Small intestine (tissue), 7 donors: ENCODE results near the gene CEP41. TPM values are rescaled to one million over a fixed set of nuclear protein-coding genes. Genes with fewer than 3 reads are reported as not detected.

ENCODE experiments used
- DNase-seq, 2 donors: peaks; one replicate each; pipeline versions ENCODE4 v3.0.0 to v3.0.0-alpha.2; 2013
- FAIRE-seq: peaks from 2 replicates; lab custom pipeline; 2012; peaks lifted over from hg19 to GRCh38; lab: Jason Lieb, UNC
- H3K27ac ChIP-seq, 3 donors: one replicate each; pipeline ENCODE4 v1.5.1; 2013; ENCODE audit warnings: low read length in 2 of 3, mild to moderate bottlenecking in 2 of 3, control low read depth in 1 of 3, inconsistent platforms in 1 of 3, low read depth in 1 of 3, moderate library complexity in 1 of 3
- H3K27me3 ChIP-seq, 3 donors: one replicate each; pipeline ENCODE4 v1.6.1; 2013; ENCODE audit warnings: low read length in 3 of 3, inconsistent platforms in 1 of 3; ENCODE audit not compliant: control insufficient read depth in 3 of 3, insufficient read depth in 3 of 3
- H3K36me3 ChIP-seq, 3 donors: one replicate each; pipeline ENCODE4 v1.6.1; 2013; ENCODE audit warnings: low read length in 3 of 3, inconsistent platforms in 1 of 3, low read depth in 1 of 3, mild to moderate bottlenecking in 1 of 3, moderate library complexity in 1 of 3; ENCODE audit not compliant: control insufficient read depth in 3 of 3, insufficient read depth in 2 of 3
- H3K4me1 ChIP-seq, 3 donors: one replicate each; pipeline ENCODE4 v1.6.1; 2013; ENCODE audit warnings: low read length in 2 of 3, inconsistent platforms in 1 of 3, low read depth in 1 of 3, mild to moderate bottlenecking in 1 of 3, moderate library complexity in 1 of 3; ENCODE audit not compliant: control insufficient read depth in 3 of 3, insufficient read depth in 2 of 3
- H3K4me3 ChIP-seq, 3 donors: one replicate each; pipeline ENCODE4 v1.5.1; 2013; ENCODE audit warnings: low read length in 3 of 3, control low read depth in 1 of 3, inconsistent platforms in 1 of 3, low read depth in 1 of 3, mild to moderate bottlenecking in 1 of 3, moderate library complexity in 1 of 3
- H3K9me3 ChIP-seq, 2 donors: one replicate each; pipeline ENCODE4 v1.6.1; 2013; ENCODE audit warnings: low read depth in 1 of 2, low read length in 1 of 2; ENCODE audit not compliant: control insufficient read depth in 2 of 2, insufficient read depth in 1 of 2
- WGBS, 3 donors: extraction: QIAGEN DNeasy Blood & Tissue Kit; methylation state at CpG; one replicate each; pipeline ENCODE4 v1.1.7; 2013; 5-methylcytosine and 5-hydroxymethylcytosine counted together
- polyA plus RNA-seq, 4 donors: library from polyadenylated mRNA; stranded (reverse) in 3 of 4; unstranded in 1 of 4; fragments of 200-250 nt in 3 of 4; fragments of 120-200 nt in 1 of 4; gene quantifications; one replicate each; pipeline versions ENCODE4 v1.2.1 to v1.2.3, GENCODE V29; 2013
- donor health status: healthy with polysubstance abuse.
- donor health status: control.
- donor health status: control.
- donor health status: Bipolar disorder and iron deficiency.
- donor health status: healthy.

CEP41 gene
- polyA plus RNA-seq, 4 donors = 3.0 to 11.8 (median 6.2) TPM; not detected in 1

DNA sequence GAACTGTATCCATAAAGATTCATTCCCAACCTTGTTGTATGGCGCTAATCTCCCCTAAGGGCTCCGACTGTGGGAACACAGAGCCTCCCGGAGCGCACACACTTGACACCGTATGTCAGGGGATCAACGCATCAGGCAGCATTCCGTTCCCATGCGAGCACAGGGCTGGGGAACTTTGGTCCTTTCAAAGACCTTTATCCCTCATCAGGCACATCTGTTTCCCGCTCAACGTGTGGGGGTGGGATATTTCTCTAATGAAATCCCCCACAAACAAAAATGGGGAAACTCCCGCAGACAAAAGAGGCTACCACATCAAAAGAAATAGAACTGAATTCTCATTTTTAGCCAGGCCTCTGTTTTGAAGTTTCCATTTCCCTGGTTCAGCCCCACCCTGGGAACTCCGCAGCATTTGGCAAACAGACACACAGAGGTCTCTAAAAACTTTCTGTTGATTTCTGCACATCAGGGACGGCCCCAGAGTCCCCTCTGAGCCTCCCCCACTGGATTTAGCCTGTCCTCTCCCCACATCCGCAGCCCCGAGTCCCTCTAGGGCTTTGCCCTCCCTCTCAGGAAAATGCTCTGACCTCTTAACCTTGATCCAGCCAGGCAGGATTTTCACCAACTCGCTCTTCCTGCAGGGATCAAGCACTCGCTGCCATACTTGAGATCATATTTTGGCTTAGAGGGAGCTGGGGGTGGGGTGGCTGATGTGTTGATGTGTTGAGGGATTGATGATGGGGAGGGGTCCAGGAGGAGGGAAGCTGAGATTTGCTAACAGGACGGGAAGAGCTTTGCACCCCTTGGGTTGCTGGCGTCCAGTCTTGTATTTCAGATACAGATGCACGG is 89.6 kb downstream of the CEP41 start:
- Histone ChIP-seq H3K4me3 (no peak overlapping the region), H3K36me3 (no peaks in the 10 kb centered on the region), H3K27me3 (peaks cover 0 to 3% (median 0%) of the 10 kb centered on the region in 3 donors), H3K27ac (peak overlapping the region in 2 of 3 donors; percentile 39 to 76), H3K9me3 (no peaks in the 10 kb centered on the region), H3K4me1 (peaks cover 0 to 26% (median 2%) of the 10 kb centered on the region in 3 donors)
- WGBS, 3 donors = 42 to 52% (median 45%) methylated on average over 20 of the region's 20 CpGs
- no peak for FAIRE-seq
- DNase-seq = peak in 1 of 2 donors; percentile 31

GRCh38 chr7:130349911-130350782 is 90.7 kb downstream of the CEP41 start:
- 66 to 75% (median 72%) methylated on average over 16 of the region's 16 CpGs for WGBS, 3 donors
- DNase-seq (no peak), FAIRE-seq (no peak)
- H3K27me3 ChIP-seq = peaks cover 0 to 3% (median 0%) of the 10 kb centered on the region in 3 donors
- peak overlapping the region in 1 of 3 donors; percentile 28 for H3K27ac ChIP-seq
- no peak overlapping the region for H3K4me3 ChIP-seq
- H3K4me1 ChIP-seq = peaks cover 0 to 21% (median 2%) of the 10 kb centered on the region in 3 donors
- H3K36me3 ChIP-seq = no peaks in the 10 kb centered on the region
- no peaks in the 10 kb centered on the region for H3K9me3 ChIP-seq

- Histone ChIP-seq H3K27ac (no peak overlapping the region), H3K27me3 (peaks cover 0 to 3% (median 0%) of the 10 kb centered on the region in 3 donors), H3K36me3 (no peaks in the 10 kb centered on the region), H3K4me3 (no peak overlapping the region), H3K4me1 (peaks cover 0 to 15% (median 2%) of the 10 kb centered on the region in 3 donors), H3K9me3 (peaks cover 0 to under 1% of the 10 kb centered on the region in 2 donors)
- whole genome bisulfite sequencing, 3 donors = 84 to 89% (median 85%) methylated on average over 12 of the region's 12 CpGs
- FAIRE-seq (no peak), DNase-seq (no peak)
These were observed 93.9 kb downstream of the CEP41 start for GRCh38 chr7:130346941-130347340.

DNA sequence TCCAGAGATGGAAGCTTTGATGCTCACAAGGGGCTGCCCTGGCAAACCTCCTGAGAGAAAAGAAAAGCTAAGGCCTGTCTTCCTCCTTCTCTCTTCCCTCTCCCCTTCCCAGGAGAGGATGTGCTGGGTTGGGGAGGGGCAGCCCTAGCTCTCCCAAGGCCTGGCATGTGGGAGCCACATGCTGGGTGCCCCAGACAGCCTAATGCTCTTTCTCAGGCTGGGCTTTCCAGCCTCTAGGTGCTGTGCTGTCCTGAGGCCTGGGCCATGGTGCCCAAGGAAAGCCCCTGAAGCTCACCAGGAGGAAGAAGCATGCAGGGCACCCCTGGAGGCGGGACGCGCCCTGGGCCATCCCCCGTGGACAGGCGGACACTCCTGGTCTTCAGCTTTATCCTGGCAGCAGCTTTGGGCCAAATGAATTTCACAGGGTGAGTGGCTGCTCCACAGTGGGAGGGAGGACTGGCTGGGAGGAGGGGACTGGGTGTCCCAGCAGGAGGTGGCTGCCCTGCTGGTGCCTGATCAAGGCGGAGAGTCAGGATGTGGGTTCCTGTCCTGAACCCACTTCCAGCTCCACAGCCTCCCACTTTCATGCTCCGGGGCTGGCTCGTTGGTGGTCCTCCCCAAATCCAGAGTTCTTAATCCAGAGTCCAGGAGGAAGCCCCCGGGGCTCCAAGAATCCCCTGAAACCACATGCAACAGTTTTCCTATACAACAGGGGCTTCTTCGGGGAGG is 94.5 kb downstream of the CEP41 start:
- DNase-seq (no peak), FAIRE-seq (no peak)
- Histone ChIP-seq H3K27me3 (no peaks in the 10 kb centered on the region), H3K4me1 (peaks cover 0 to 9% (median 0%) of the 10 kb centered on the region in 3 donors), H3K27ac (no peak overlapping the region), H3K9me3 (peaks cover 0 to 4% of the 10 kb centered on the region in 2 donors), H3K4me3 (no peak overlapping the region), H3K36me3 (no peaks in the 10 kb centered on the region)
- 83 to 86% (median 85%) methylated on average over 10 of the region's 10 CpGs for WGBS, 3 donors

GRCh38 chr7:130345725-130346124 is 95.1 kb downstream of the CEP41 start:
- FAIRE-seq (no peak), DNase-seq (no peak)
- Histone ChIP-seq H3K9me3 (peaks cover 0 to 4% of the 10 kb centered on the region in 2 donors), H3K36me3 (no peaks in the 10 kb centered on the region), H3K4me3 (no peak overlapping the region), H3K4me1 (peaks cover 0 to 3% (median 0%) of the 10 kb centered on the region in 3 donors), H3K27me3 (no peaks in the 10 kb centered on the region), H3K27ac (no peak overlapping the region)
- WGBS, 3 donors = 88 to 91% (median 88%) methylated on average over 5 of the region's 5 CpGs

DNA sequence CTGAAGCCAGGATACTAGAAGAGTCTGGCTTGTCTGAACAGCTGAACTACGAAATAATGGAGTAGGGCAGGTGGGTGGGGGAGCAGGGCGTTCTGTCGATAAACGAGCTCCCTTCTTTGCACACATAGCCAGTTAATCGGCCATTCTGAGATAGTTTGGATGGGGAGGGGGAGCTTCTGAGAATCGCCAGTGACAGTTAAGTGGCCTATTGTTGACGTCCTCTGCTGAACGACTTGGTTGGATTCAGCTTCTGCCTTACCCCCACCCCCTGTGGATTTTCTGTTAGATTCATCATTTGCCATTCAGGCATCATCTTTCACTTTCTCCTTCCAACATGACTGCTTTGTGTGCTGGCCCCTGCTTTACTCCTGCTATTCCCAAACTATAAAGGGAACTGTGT is 95.7 kb downstream of the CEP41 start:
- 60 to 83% (median 75%) methylated on average over 8 of the region's 8 CpGs for WGBS, 3 donors
- DNase-seq (no peak), FAIRE-seq (no peak)
- no peak overlapping the region for H3K27ac ChIP-seq
- H3K36me3 ChIP-seq = no peaks in the 10 kb centered on the region
- H3K4me1 ChIP-seq = no peaks in the 10 kb centered on the region
- no peak overlapping the region for H3K4me3 ChIP-seq
- H3K9me3 ChIP-seq = peaks cover 0 to 4% of the 10 kb centered on the region in 2 donors
- no peaks in the 10 kb centered on the region for H3K27me3 ChIP-seq

DNA sequence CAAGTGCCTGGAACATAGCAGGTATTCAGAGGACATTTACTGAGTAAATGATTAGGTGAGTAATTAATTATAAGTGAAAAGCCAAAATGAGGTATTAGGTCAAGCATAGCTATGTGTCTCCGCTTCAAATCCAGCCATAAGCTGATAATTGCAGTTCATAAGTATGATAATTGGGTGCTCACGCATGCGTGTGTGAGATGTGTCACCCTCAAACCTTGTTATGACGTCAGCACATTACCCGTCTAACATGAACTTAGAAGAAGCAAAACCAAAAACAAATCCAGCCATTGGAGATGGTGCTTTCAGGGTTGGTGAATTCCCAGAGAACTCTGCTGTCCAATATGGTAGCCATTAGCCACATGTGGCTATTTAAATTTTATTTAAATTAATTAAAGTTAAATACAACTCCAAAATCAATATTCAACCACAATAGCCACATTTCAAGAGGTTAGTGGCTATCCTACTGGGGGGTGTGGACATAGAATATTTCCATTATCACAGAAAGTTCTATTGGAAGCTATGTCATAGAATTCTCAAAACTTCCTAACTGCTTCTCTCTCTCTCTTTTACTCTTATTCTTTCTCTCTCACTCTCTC is 96.4 kb downstream of the CEP41 start, which contains the start of gene CPA5:
Gene CPA5, plus strand, starts transcription at position 546 of the 596 bp plus-strand sequence. CDS start 1,670 bp downstream, outside the sequence.
- Histone ChIP-seq H3K27me3 (no peaks in the 10 kb centered on the region), H3K9me3 (peaks cover 0 to 4% of the 10 kb centered on the region in 2 donors), H3K27ac (no peak within 1 kb of the TSS), H3K4me3 (no peak within 1 kb of the TSS), H3K4me1 (no peaks in the 10 kb centered on the region), H3K36me3 (no peaks in the 10 kb centered on the region)
- FAIRE-seq (no peak), DNase-seq (no peak)
- WGBS, 3 donors = 91 to 94% (median 91%) methylated on average over 5 of the region's 5 CpGs
